Right atrium auricular region (tissue), 2 donors: ENCODE measurements around the gene COL27A1. TPM values are rescaled to one million over a fixed set of nuclear protein-coding genes. Genes with fewer than 3 reads are reported as not detected.

Experiments used
- DNase-seq: peaks from one replicate; pipeline ENCODE4 v3.0.0-alpha.2; 2019; ENCODE audit warnings: low spot score
- H3K27ac ChIP-seq, 2 donors: fragments of 200-600 bp; sonication (generic); 1 replicate in 1 of 2; 2 replicates in 1 of 2; pipeline ENCODE4 v1.5.1; 2016 to 2019
- H3K27me3 ChIP-seq, 2 donors: fragments of 200-600 bp; sonication (generic); one replicate each; pipeline versions ENCODE4 v1.5.1 to v1.6.0; 2017 to 2019
- H3K36me3 ChIP-seq: fragments of 200-600 bp; sonication (generic); one replicate; pipeline ENCODE4 v1.5.1; 2016
- H3K4me1 ChIP-seq, 2 donors: fragments of 200-600 bp; sonication (generic); one replicate each; pipeline versions ENCODE4 v1.5.1 to v1.6.0; 2017 to 2019
- H3K4me3 ChIP-seq, 2 donors: fragments of 200-600 bp; sonication (generic); 1 replicate in 1 of 2; 2 replicates in 1 of 2; pipeline ENCODE4 v1.5.1; 2017 to 2019; ENCODE audit warnings: mild to moderate bottlenecking in 1 of 2, moderate library complexity in 1 of 2
- H3K9me3 ChIP-seq, 2 donors: fragments of 200-600 bp; sonication (generic); one replicate each; pipeline ENCODE4 v1.5.1; 2019
- total RNA-seq, 2 donors: library from RNA; depleted of rRNA; stranded (reverse); fragments of >200 nt; gene quantifications; one replicate each; pipeline ENCODE4 v1.1.0, GENCODE V29; 2016
- TF ChIP-seq, protein P1 (sequence below), 2 donors: fragments of 200-600 bp; sonication (generic); IDR thresholded peaks; one replicate each; pipeline ENCODE4 v1.5.1; 2019; ENCODE audit warnings: antibody characterized with exemption in 2 of 2

Gene COL27A1
- total RNA-seq, 2 donors from 2014 or later, result 1.5 to 2.7 TPM

GRCh38 chr9:114300846-114301797 lies 145.8 kb downstream of the COL27A1 start:
- Histone ChIP-seq H3K4me3 (no peak overlapping the region), H3K36me3 (no peaks in the 10 kb centered on the region), H3K9me3 (no peaks in the 10 kb centered on the region), H3K4me1 (peaks cover 0 to 6% of the 10 kb centered on the region in 2 donors), H3K27ac (no peak overlapping the region), H3K27me3 (no peaks in the 10 kb centered on the region)
- TF ChIP-seq, protein P1, sequence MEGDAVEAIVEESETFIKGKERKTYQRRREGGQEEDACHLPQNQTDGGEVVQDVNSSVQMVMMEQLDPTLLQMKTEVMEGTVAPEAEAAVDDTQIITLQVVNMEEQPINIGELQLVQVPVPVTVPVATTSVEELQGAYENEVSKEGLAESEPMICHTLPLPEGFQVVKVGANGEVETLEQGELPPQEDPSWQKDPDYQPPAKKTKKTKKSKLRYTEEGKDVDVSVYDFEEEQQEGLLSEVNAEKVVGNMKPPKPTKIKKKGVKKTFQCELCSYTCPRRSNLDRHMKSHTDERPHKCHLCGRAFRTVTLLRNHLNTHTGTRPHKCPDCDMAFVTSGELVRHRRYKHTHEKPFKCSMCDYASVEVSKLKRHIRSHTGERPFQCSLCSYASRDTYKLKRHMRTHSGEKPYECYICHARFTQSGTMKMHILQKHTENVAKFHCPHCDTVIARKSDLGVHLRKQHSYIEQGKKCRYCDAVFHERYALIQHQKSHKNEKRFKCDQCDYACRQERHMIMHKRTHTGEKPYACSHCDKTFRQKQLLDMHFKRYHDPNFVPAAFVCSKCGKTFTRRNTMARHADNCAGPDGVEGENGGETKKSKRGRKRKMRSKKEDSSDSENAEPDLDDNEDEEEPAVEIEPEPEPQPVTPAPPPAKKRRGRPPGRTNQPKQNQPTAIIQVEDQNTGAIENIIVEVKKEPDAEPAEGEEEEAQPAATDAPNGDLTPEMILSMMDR (IDR thresholded peaks at IDR 0.05), result no peak
- DNase-seq, result no peak

GRCh38 chr9:114301798-114302565 lies 146.6 kb downstream of the COL27A1 start:
- no peak for DNase-seq
- Histone ChIP-seq H3K27ac (no peak overlapping the region), H3K27me3 (no peaks in the 10 kb centered on the region), H3K36me3 (no peaks in the 10 kb centered on the region), H3K4me1 (peaks cover 0 to 6% of the 10 kb centered on the region in 2 donors), H3K4me3 (no peak overlapping the region), H3K9me3 (no peaks in the 10 kb centered on the region)
- TF ChIP-seq, protein P1 (IDR thresholded peaks at IDR 0.05), result no peak

DNA sequence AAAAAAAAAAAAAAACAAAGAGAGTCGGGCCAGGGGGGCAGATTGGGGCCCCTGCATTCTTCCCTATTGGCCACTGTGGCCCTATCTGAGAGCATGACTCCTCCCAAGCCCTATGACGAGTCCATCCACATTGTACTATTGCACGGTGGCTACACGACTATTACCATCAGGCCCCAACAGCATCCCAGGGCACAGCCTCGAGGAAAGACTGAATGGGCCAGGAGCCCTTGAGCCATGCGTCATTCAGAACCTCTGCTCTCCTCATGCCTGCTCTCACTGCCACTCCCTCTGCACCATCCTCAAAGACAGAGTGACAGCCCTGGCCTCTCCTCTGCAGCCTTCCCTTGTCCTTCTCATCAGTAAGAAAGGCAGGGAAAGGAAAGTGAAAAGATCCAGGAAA lies 147.4 kb downstream of the COL27A1 start:
- H3K9me3 ChIP-seq, result no peaks in the 10 kb centered on the region
- TF ChIP-seq, protein P1 (IDR thresholded peaks at IDR 0.05), result no peak
- H3K4me1 ChIP-seq, result peaks cover 0 to 6% of the 10 kb centered on the region in 2 donors
- H3K36me3 ChIP-seq, result no peaks in the 10 kb centered on the region
- DNase-seq, result no peak
- H3K27me3 ChIP-seq, result no peaks in the 10 kb centered on the region
- no peak overlapping the region for H3K4me3 ChIP-seq
- H3K27ac ChIP-seq, result no peak overlapping the region

GRCh38 chr9:114303571-114303970 lies 148.2 kb downstream of the COL27A1 start:
- no peak for DNase-seq
- Histone ChIP-seq H3K4me3 (no peak overlapping the region), H3K9me3 (no peaks in the 10 kb centered on the region), H3K27me3 (no peaks in the 10 kb centered on the region), H3K4me1 (peaks cover 0 to 6% of the 10 kb centered on the region in 2 donors), H3K36me3 (no peaks in the 10 kb centered on the region), H3K27ac (no peak overlapping the region)
- TF ChIP-seq, protein P1 (IDR thresholded peaks at IDR 0.05), result no peak

- Histone ChIP-seq H3K9me3 (no peaks in the 10 kb centered on the region), H3K27ac (no peak overlapping the region), H3K27me3 (no peaks in the 10 kb centered on the region), H3K4me3 (no peak overlapping the region), H3K36me3 (no peaks in the 10 kb centered on the region), H3K4me1 (peaks cover 0 to 6% of the 10 kb centered on the region in 2 donors)
- TF ChIP-seq, protein P1 (IDR thresholded peaks at IDR 0.05), result no peak
- DNase-seq, result no peak
Observed at GRCh38 chr9:114303977-114304376, 148.6 kb downstream of the COL27A1 start.
